Stimulated activated CD8-positive, alpha-beta memory T cell treated with anti-CD3 and anti-CD28 coated beads, Interleukin-2, amount 100 ng/mL, for 48 hours (primary cell): ENCODE data around the gene OOSP4A.
"Not testable (repeated sequence)": the region's sequence is repeated elsewhere in the genome, so short reads cannot be mapped to it uniquely, and the experiment has no call there.

ENCODE experiments used
- DNase-seq, 2 donors: peaks; one replicate each; pipeline ENCODE4 v3.0.0-alpha.2; 2020; ENCODE audit warnings: low read depth in 2 of 2

The OOSP4A gene

GRCh38 chr11:59981106-59981770 is 17.4 kb downstream of the OOSP4A start:
- no peak for DNase-seq

- DNase-seq: not testable (repeated sequence)
These were observed 18.2 kb downstream of the OOSP4A start for GRCh38 chr11:59982037-59982436.

GRCh38 chr11:59983212-59983611 is 19.4 kb downstream of the OOSP4A start:
- no peak for DNase-seq

GRCh38 chr11:59984368-59984767 is 20.5 kb downstream of the OOSP4A start:
- no peak for DNase-seq

- no peak for DNase-seq
These were observed 26.6 kb downstream of the OOSP4A start for GRCh38 chr11:59990421-59990820.

- DNase-seq: no peak
These were observed 28.6 kb downstream of the OOSP4A start for GRCh38 chr11:59992425-59992824.

- no peak for DNase-seq
These were observed 34.0 kb downstream of the OOSP4A start for GRCh38 chr11:59997800-59998199.

GRCh38 chr11:59999691-60000090 is 35.9 kb downstream of the OOSP4A start:
- no peak for DNase-seq

GRCh38 chr11:60003729-60004128 is 39.9 kb downstream of the OOSP4A start:
- DNase-seq: no peak

- no peak for DNase-seq
These were observed 41.5 kb downstream of the OOSP4A start for GRCh38 chr11:60005360-60005759.

- DNase-seq: no peak
These were observed 53.0 kb downstream of the OOSP4A start, which contains the start of gene OOSP4B for GRCh38 chr11:60016881-60017280. OOSP4B (plus strand) TSS chr11:60017181.

GRCh38 chr11:60018058-60018457 is 54.2 kb downstream of the OOSP4A start:
- DNase-seq: no peak
